Keratinocyte (primary cell): Measurements from ENCODE around the gene B3GAT3. TPM values are rescaled to one million over a fixed set of nuclear protein-coding genes. Genes with fewer than 3 reads are reported as not detected.

Experiments
- DNase-seq: peaks from one replicate; pipeline ENCODE4 v3.0.0-alpha.2; 2011; ENCODE audit warnings: low read depth, missing footprints, low spot score
- FAIRE-seq: peaks from 2 replicates; lab custom pipeline; 2011; peaks lifted over from hg19 to GRCh38; lab: Jason Lieb, UNC
- H2AFZ ChIP-seq: 2 replicates; pipeline ENCODE4 v1.6.0; 2012; ENCODE audit warnings: low read length, control low read depth, inconsistent platforms; ENCODE audit not compliant: control insufficient read depth
- H3K27ac ChIP-seq: 2 replicates; pipeline ENCODE4 v1.5.1; 2011; ENCODE audit warnings: low read length; ENCODE audit not compliant: control insufficient read depth, insufficient read depth
- H3K27me3 ChIP-seq: 3 replicates; pipeline ENCODE4 v1.6.0; 2011; ENCODE audit warnings: low read length; ENCODE audit not compliant: control insufficient read depth, insufficient read depth; ENCODE audit errors: extremely low read depth
- H3K36me3 ChIP-seq, 2 experiments: 2 replicates in 1 of 2; 3 replicates in 1 of 2; pipeline ENCODE4 v1.5.1; 2011; ENCODE audit warnings: low read length in 2 of 2, mild to moderate bottlenecking in 1 of 2; ENCODE audit not compliant: control insufficient read depth in 2 of 2, insufficient read depth in 2 of 2; ENCODE audit errors: extremely low read depth in 1 of 2
- H3K4me1 ChIP-seq: 3 replicates; pipeline ENCODE4 v1.5.1; 2011; ENCODE audit warnings: low read length; ENCODE audit not compliant: control insufficient read depth, insufficient read depth; ENCODE audit errors: extremely low read depth
- H3K4me2 ChIP-seq: 3 replicates; pipeline ENCODE4 v1.6.0; 2011; ENCODE audit warnings: low read depth, low read length; ENCODE audit not compliant: control insufficient read depth, insufficient read depth; ENCODE audit errors: extremely low read depth
- H3K4me3 ChIP-seq, 3 experiments: fragments of 200-600 bp in 1 of 3; sonication (generic) in 1 of 3; 2 replicates in 2 of 3; 3 replicates in 1 of 3; pipeline ENCODE4 v1.5.1; 2011 to 2016; ENCODE audit warnings: low read length in 3 of 3, mild to moderate bottlenecking in 3 of 3, control low read depth in 2 of 3, inconsistent platforms in 1 of 3, low read depth in 1 of 3, mixed read lengths in 1 of 3, mixed run types in 1 of 3, moderate library complexity in 1 of 3; ENCODE audit not compliant: control insufficient read depth in 2 of 3, insufficient read depth in 2 of 3; ENCODE audit errors: extremely low read depth in 1 of 3
- H3K79me2 ChIP-seq: 2 replicates; pipeline ENCODE4 v1.6.0; 2012; ENCODE audit warnings: low read length; ENCODE audit not compliant: control insufficient read depth, insufficient read depth
- H3K9ac ChIP-seq: 3 replicates; pipeline ENCODE4 v1.6.0; 2011; ENCODE audit warnings: low read length; ENCODE audit not compliant: control insufficient read depth, insufficient read depth; ENCODE audit errors: extremely low read depth
- H3K9me1 ChIP-seq: 3 replicates; pipeline ENCODE4 v1.6.0; 2011; ENCODE audit warnings: low read length; ENCODE audit not compliant: control insufficient read depth, insufficient read depth; ENCODE audit errors: extremely low read depth
- H3K9me3 ChIP-seq: 2 replicates; pipeline ENCODE4 v1.5.1; 2012; ENCODE audit warnings: low read depth, low read length; ENCODE audit not compliant: control insufficient read depth
- H4K20me1 ChIP-seq: 3 replicates; pipeline ENCODE4 v1.6.0; 2011; ENCODE audit warnings: low read length; ENCODE audit not compliant: control insufficient read depth, insufficient read depth; ENCODE audit errors: extremely low read depth
- CTCF ChIP-seq, 3 experiments: IDR thresholded peaks in 1 of 3; conservative IDR thresholded peaks in 1 of 3; optimal IDR thresholded peaks in 1 of 3; 2 replicates in 2 of 3; 3 replicates in 1 of 3; pipeline versions ENCODE3 to v1.5.1; 2011; ENCODE audit warnings: low read length in 3 of 3, mild to moderate bottlenecking in 3 of 3, moderate library complexity in 2 of 3, control low read depth in 1 of 3, inconsistent platforms in 1 of 3; ENCODE audit not compliant: insufficient read depth in 2 of 3; ENCODE audit errors: extremely low read depth in 1 of 3
- EZH2 ChIP-seq: IDR thresholded peaks from one replicate; pipeline ENCODE4 v1.6.1; 2012; ENCODE audit warnings: inconsistent platforms, mild to moderate bottlenecking, low read length, moderate library complexity
- dilution Hi-C: fragments of 300-500 bp; cut with MboI; formaldehyde crosslinking; loops from one replicate; pipeline ENCODE4 v1.7.0; 2020; ENCODE audit warnings: low sequenced_read_pairs; ENCODE audit not compliant: extremely low pct_ligation_motif_present
- polyA plus RNA-seq, 5 experiments: library from polyadenylated mRNA; depleted of rRNA in 3 of 5; stranded (reverse) in 3 of 5; stranded (forward) in 1 of 5; unstranded in 1 of 5; fragments of >200 nt; gene quantifications; 1 replicate in 1 of 5; 2 replicates in 3 of 5; 3 replicates in 1 of 5; pipeline versions ENCODE4 v1.2.1 to v1.2.3, GENCODE V29; 2011 to 2012; ENCODE audit warnings: missing spikeins in 2 of 5, low read depth in 1 of 5, low replicate concordance in 1 of 5

B3GAT3 gene
- polyA plus RNA-seq, 1 donor (not counting 4 experiments of a cell fraction or from before 2014, with no cell fraction given), result 15.1 TPM

GRCh38 chr11:62649486-62649885, 27.7 kb upstream of the B3GAT3 start:
- peaks cover 12 to 16% of the 10 kb centered on the region in 2 experiments for H3K36me3 ChIP-seq
- FAIRE-seq (no peak), DNase-seq (no peak)
- H3K9ac ChIP-seq, result no peak overlapping the region
- peaks cover 46% of the 10 kb centered on the region for H3K79me2 ChIP-seq
- peaks cover 22% of the 10 kb centered on the region for H3K4me1 ChIP-seq
- H3K4me3 ChIP-seq, result no peak overlapping the region
- no peaks in the 10 kb centered on the region for H3K27me3 ChIP-seq
- H3K27ac ChIP-seq, result no peak overlapping the region
- H3K9me3 ChIP-seq, result no peaks in the 10 kb centered on the region
- no peak for TF ChIP-seq CTCF (optimal IDR thresholded peaks at IDR 0.05 in 1 of 3, IDR thresholded peaks at IDR 0.05 in 1 of 3, conservative IDR thresholded peaks at IDR 0.05 in 1 of 3; ENCODE audit: extremely low read depth in 1 of 3, insufficient read depth in 2 of 3, low read length in 3 of 3)
- TF ChIP-seq EZH2, result no peak
- dilution Hi-C loops, result no loop called here
- H4K20me1 ChIP-seq, result no peaks in the 10 kb centered on the region
- no peak overlapping the region for H2AFZ ChIP-seq
- no peaks in the 10 kb centered on the region for H3K9me1 ChIP-seq
- H3K4me2 ChIP-seq, result no peak overlapping the region

GRCh38 chr11:62648967-62649364, 27.2 kb upstream of the B3GAT3 start:
- Histone ChIP-seq H3K4me2 (no peak overlapping the region), H4K20me1 (no peaks in the 10 kb centered on the region), H3K9me1 (no peaks in the 10 kb centered on the region), H3K9me3 (no peaks in the 10 kb centered on the region), H3K27me3 (no peaks in the 10 kb centered on the region), H3K36me3 (peaks cover 16 to 21% of the 10 kb centered on the region in 2 experiments), H3K4me3 (no peak overlapping the region), H3K4me1 (peaks cover 22% of the 10 kb centered on the region), H3K79me2 (peaks cover 52% of the 10 kb centered on the region), H3K9ac (no peak overlapping the region), H3K27ac (no peak overlapping the region), H2AFZ (no peak overlapping the region)
- TF ChIP-seq CTCF (optimal IDR thresholded peaks at IDR 0.05 in 1 of 3, IDR thresholded peaks at IDR 0.05 in 1 of 3, conservative IDR thresholded peaks at IDR 0.05 in 1 of 3; ENCODE audit: extremely low read depth in 1 of 3, insufficient read depth in 2 of 3, low read length in 3 of 3), result no peak
- TF ChIP-seq EZH2, result no peak
- dilution Hi-C loops, result no loop called here
- FAIRE-seq, result no peak
- DNase-seq, result no peak
